ENCODE measurements around the gene RAB44. TPM values are rescaled to one million over a fixed set of nuclear protein-coding genes. Genes with fewer than 3 reads are reported as not detected.

RAB44 gene
- total RNA-seq, 1 donor from 2014 or later: not detected

DNA sequence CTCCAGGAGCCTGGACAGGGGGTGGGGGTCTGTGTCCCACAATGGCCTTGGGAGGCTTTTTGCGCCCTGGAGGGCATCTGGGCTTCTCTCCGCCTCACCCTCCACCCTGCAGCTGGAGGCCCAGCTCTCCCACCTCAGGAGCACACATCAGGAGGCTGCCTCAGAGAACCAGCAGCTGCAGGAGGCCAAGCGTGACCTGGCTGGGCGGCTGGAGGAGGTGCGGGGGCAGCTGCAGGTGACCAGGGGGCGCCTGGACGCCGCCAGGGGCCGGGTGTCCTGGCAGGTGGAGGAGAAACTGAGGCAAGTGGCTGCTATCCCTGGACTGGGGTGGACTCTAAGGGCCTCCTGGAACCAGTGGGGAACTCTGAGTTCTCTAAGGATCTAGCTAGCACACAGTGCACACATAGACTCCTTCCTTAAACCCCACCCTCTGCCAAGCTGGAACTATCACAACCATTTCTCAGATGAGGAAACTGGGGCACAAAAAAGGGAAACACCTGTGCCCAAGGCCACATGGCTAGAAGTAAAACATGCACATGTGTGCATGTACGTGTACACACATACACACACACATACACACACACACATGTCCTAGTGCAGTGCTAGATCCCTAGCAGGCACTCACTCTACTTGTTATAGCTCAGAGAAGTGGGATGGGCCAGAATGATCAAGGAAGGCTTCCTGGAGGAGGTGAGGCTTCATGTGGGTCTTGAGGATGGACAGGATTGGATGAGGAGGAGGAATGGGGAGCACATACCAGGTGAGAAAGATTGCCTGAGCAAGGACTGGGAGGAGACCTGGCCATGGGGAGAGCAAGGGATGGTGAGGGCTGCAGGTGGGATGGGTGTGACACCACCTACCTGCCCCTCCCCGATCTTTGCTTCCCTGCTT is 22.9 kb downstream of the RAB44 start:
- no peak for DNase-seq (ENCODE audit: low spot score)
- peak overlapping the region; percentile 12 for H3K27ac Mint-ChIP-seq

DNA sequence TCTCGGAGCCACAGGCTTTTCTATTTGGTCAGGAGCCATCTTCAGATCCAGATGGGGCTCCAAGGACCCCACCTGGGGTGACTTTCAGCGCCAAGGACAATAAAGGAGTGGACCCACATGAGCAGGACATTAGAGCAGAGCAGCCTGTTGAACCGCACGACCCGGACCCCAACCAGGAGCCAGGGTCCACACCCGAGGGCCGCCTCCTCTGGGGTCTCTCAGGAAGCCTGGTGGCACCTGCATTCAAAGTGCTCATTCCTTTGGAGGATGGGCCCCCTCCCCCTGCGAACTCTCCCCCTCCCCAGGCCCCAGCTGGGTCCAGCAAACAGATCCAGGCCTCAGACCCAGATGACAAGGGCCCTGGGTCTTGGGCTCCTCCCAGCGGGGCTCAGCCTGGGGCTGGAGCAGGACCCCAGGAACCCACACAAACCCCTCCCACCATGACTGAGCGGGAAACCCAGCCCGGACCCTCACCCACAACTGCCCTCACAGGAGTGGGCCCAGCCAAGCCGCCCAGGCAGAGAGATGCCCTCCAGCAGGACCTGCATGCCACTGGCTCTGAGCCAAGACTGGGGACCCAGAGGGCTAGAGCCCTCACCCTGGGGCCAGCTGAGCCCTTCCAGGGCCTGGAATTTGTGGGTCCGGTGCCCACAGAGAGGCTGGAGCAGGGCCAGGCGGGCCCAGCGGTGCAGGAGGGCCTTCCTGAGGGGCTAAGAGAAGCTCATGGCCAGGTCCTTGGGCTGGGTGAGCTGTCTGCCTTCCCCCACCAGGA is 23.9 kb downstream of the RAB44 start:
- DNase-seq (ENCODE audit: low spot score): no peak
- peaks cover 27% of the 10 kb centered on the region for H3K4me1 Mint-ChIP-seq
- no peaks in the 10 kb centered on the region for H3K36me3 Mint-ChIP-seq
- no peak overlapping the region for H3K4me3 Mint-ChIP-seq
- Histone ChIP-seq H3K79me2 (ENCODE audit: low read depth) (no peaks in the 10 kb centered on the region), H3K36me3 (no peaks in the 10 kb centered on the region), H3K9ac (no peak overlapping the region), H3F3A (ENCODE audit: low read depth) (peaks cover 8% of the 10 kb centered on the region), H3K4me2 (no peak overlapping the region), H3K9me3 (ENCODE audit: low read depth) (no peaks in the 10 kb centered on the region), H3K4me3 (no peak overlapping the region), H2AFZ (replicated peaks) (peak overlapping the region; percentile 4), H4K20me1 (ENCODE audit: low read depth) (no peaks in the 10 kb centered on the region), H3K27ac (no peak overlapping the region), H3K27me3 (no peaks in the 10 kb centered on the region), H3K4me1 (peaks cover 4% of the 10 kb centered on the region)
- H3K27me3 Mint-ChIP-seq (ENCODE audit: insufficient read depth, low read depth): peaks cover 8% of the 10 kb centered on the region
- no peak for TF ChIP-seq CTCF (IDR thresholded peaks at IDR 0.05)
- no peak for TF ChIP-seq EZH2phosphoT487 (IDR thresholded peaks at IDR 0.05)
- no peak for TF ChIP-seq EZH2 (IDR thresholded peaks at IDR 0.05)
- H3K27ac Mint-ChIP-seq: no peak overlapping the region
- H3K9me3 Mint-ChIP-seq: no peaks in the 10 kb centered on the region

More for the DNA sequence above, 22.9 kb downstream of the RAB44 start:
- no peaks in the 10 kb centered on the region for H3K36me3 Mint-ChIP-seq
- H3K36me3 ChIP-seq: no peaks in the 10 kb centered on the region
- H3K9me3 ChIP-seq (ENCODE audit: low read depth): no peaks in the 10 kb centered on the region
- no peak overlapping the region for H3K4me3 Mint-ChIP-seq
- H3K27me3 Mint-ChIP-seq (ENCODE audit: insufficient read depth, low read depth): peaks cover 8% of the 10 kb centered on the region
- peaks cover 4% of the 10 kb centered on the region for H3K4me1 ChIP-seq
- no peak overlapping the region for H3K27ac ChIP-seq
- H3K79me2 ChIP-seq (ENCODE audit: low read depth): no peaks in the 10 kb centered on the region
- H3K9ac ChIP-seq: no peak overlapping the region
- H4K20me1 ChIP-seq (ENCODE audit: low read depth): no peaks in the 10 kb centered on the region
- H3F3A ChIP-seq (ENCODE audit: low read depth): peaks cover 8% of the 10 kb centered on the region
- peaks cover 21% of the 10 kb centered on the region for H3K4me1 Mint-ChIP-seq
- no peak overlapping the region for H3K4me2 ChIP-seq
- no peaks in the 10 kb centered on the region for H3K27me3 ChIP-seq
- H3K4me3 ChIP-seq: no peak overlapping the region
- H2AFZ ChIP-seq (replicated peaks): no peak overlapping the region
- no peaks in the 10 kb centered on the region for H3K9me3 Mint-ChIP-seq
- TF ChIP-seq EZH2 (IDR thresholded peaks at IDR 0.05) (no peak), EZH2phosphoT487 (IDR thresholded peaks at IDR 0.05) (no peak), CTCF (IDR thresholded peaks at IDR 0.05) (no peak)

- peaks cover 33% of the 10 kb centered on the region for H3K4me1 Mint-ChIP-seq
- no peaks in the 10 kb centered on the region for H3K36me3 ChIP-seq
- no peaks in the 10 kb centered on the region for H3K79me2 ChIP-seq (ENCODE audit: low read depth)
- H4K20me1 ChIP-seq (ENCODE audit: low read depth): no peaks in the 10 kb centered on the region
- peaks cover 8% of the 10 kb centered on the region for H3K27me3 Mint-ChIP-seq (ENCODE audit: insufficient read depth, low read depth)
- no peak overlapping the region for H3K4me3 Mint-ChIP-seq
- no peak for DNase-seq (ENCODE audit: low spot score)
- TF ChIP-seq EZH2 (IDR thresholded peaks at IDR 0.05): no peak
- no peak for TF ChIP-seq EZH2phosphoT487 (IDR thresholded peaks at IDR 0.05)
- TF ChIP-seq CTCF (IDR thresholded peaks at IDR 0.05): no peak
- H3K9me3 ChIP-seq (ENCODE audit: low read depth): no peaks in the 10 kb centered on the region
- no peak overlapping the region for H3K9ac ChIP-seq
- no peaks in the 10 kb centered on the region for H3K36me3 Mint-ChIP-seq
- peaks cover 8% of the 10 kb centered on the region for H3F3A ChIP-seq (ENCODE audit: low read depth)
- no peak overlapping the region for H3K27ac ChIP-seq
- H3K9me3 Mint-ChIP-seq: no peaks in the 10 kb centered on the region
- H3K4me2 ChIP-seq: no peak overlapping the region
- no peak overlapping the region for H3K27ac Mint-ChIP-seq
- peaks cover 4% of the 10 kb centered on the region for H3K4me1 ChIP-seq
- H3K27me3 ChIP-seq: no peaks in the 10 kb centered on the region
- no peak overlapping the region for H3K4me3 ChIP-seq
- no peak overlapping the region for H2AFZ ChIP-seq (replicated peaks)
Measured at GRCh38 chr6:36722365-36722764, 24.7 kb downstream of the RAB44 start.
